Natural killer cell (primary cell): ENCODE results near the gene CCDC102B. TPM values are rescaled to one million over a fixed set of nuclear protein-coding genes. Genes with fewer than 3 reads are reported as not detected.

Experiments used
- ATAC-seq, 3 donors: fragments of 150-1000 bp in 2 of 3; fragments of 200-7000 bp in 1 of 3; cut with Tn5 transposase; 1 replicate in 1 of 3; 2 replicates in 2 of 3; pipeline ENCODE4 v1.10.0; 2021; ENCODE audit warnings: mild to moderate bottlenecking in 2 of 3, moderate library complexity in 2 of 3
- DNase-seq, 2 donors: peaks; one replicate each; pipeline versions ENCODE4 v3.0.0 to v3.0.0-alpha.2; 2013 to 2021; ENCODE audit warnings: mixed read lengths in 1 of 2
- H3K27ac ChIP-seq: one replicate; pipeline ENCODE4 v1.5.1; 2013; ENCODE audit warnings: mild to moderate bottlenecking, low read length
- H3K27me3 ChIP-seq: one replicate; pipeline ENCODE4 v1.6.1; 2013; ENCODE audit warnings: low read length; ENCODE audit not compliant: control insufficient read depth, insufficient read depth
- H3K36me3 ChIP-seq: one replicate; pipeline ENCODE4 v1.6.1; 2013; ENCODE audit warnings: low read length; ENCODE audit not compliant: control insufficient read depth, insufficient read depth
- H3K4me1 ChIP-seq: one replicate; pipeline ENCODE4 v1.6.1; 2013; ENCODE audit warnings: low read length; ENCODE audit not compliant: control insufficient read depth, insufficient read depth
- H3K4me3 ChIP-seq: one replicate; pipeline ENCODE4 v1.5.1; 2013; ENCODE audit warnings: low read length
- H3K9me3 ChIP-seq: one replicate; pipeline ENCODE4 v1.6.1; 2013; ENCODE audit warnings: low read length; ENCODE audit not compliant: control insufficient read depth, insufficient read depth
- H3K27ac Mint-ChIP-seq, 2 donors: one replicate each; pipeline ENCODE4 v1.8.0; 2022; ENCODE audit warnings: mild to moderate bottlenecking in 2 of 2, mixed read lengths in 2 of 2, moderate library complexity in 1 of 2
- H3K27me3 Mint-ChIP-seq, 2 donors: one replicate each; pipeline ENCODE4 v1.8.0; 2022; ENCODE audit warnings: low read depth in 2 of 2, mixed read lengths in 2 of 2
- H3K36me3 Mint-ChIP-seq: one replicate; pipeline ENCODE4 v1.8.0; 2022; ENCODE audit warnings: mixed read lengths
- H3K4me1 Mint-ChIP-seq, 2 donors: one replicate each; pipeline ENCODE4 v1.8.0; 2022; ENCODE audit warnings: mixed read lengths in 2 of 2
- H3K4me3 Mint-ChIP-seq: one replicate; pipeline ENCODE4 v1.8.0; 2022; ENCODE audit warnings: mild to moderate bottlenecking, moderate library complexity, mixed read lengths
- H3K9me3 Mint-ChIP-seq, 2 donors: one replicate each; pipeline ENCODE4 v1.8.0; 2022; ENCODE audit warnings: mixed read lengths in 2 of 2
- CTCF ChIP-seq: fragments of 200-600 bp; IDR thresholded peaks from one replicate; pipeline ENCODE4 v1.8.0; 2022; ENCODE audit warnings: antibody characterized with exemption
- WGBS: methylation state at CpG from one replicate; pipeline ENCODE4 v1.1.7; 2013; ENCODE audit warnings: missing lambda C conversion rate; ENCODE audit not compliant: insufficient coverage; 5-methylcytosine and 5-hydroxymethylcytosine counted together
- intact Hi-C: fragments of 100-400 bp; cut with micrococcal nuclease; formaldehyde crosslinking; loops from one replicate; pipeline ENCODE4 v1.14.2; 2022
- total RNA-seq, 4 donors: library from RNA; stranded (reverse); fragments of 120-200 nt in 1 of 4; gene quantifications; one replicate each; pipeline versions ENCODE4 v1.2.3 to v1.2.4, GENCODE V29; 2013 to 2022

The CCDC102B gene
- total RNA-seq, 3 donors from 2014 or later (not counting 1 experiment from before 2014, with no cell fraction given), result 6.9 to 9.9 (median 8.9) TPM

- WGBS, result 90% methylated on average over 1 of the region's 2 CpGs
Measured at GRCh38 chr18:68979737-68980136, 181.9 kb downstream of the CCDC102B start.

GRCh38 chr18:68983126-68983525 is 185.2 kb downstream of the CCDC102B start:
- Mint-ChIP-seq H3K4me3 (no peak overlapping the region), H3K4me1 (no peaks in the 10 kb centered on the region), H3K9me3 (peaks cover 9 to 14% of the 10 kb centered on the region in 2 donors), H3K36me3 (no peaks in the 10 kb centered on the region), H3K27ac (no peak overlapping the region), H3K27me3 (no peaks in the 10 kb centered on the region)
- no peaks in the 10 kb centered on the region for H3K36me3 ChIP-seq
- no peak overlapping the region for H3K27ac ChIP-seq
- H3K4me3 ChIP-seq, result no peak overlapping the region
- no peak for TF ChIP-seq CTCF
- H3K27me3 ChIP-seq, result no peaks in the 10 kb centered on the region
- no peak for DNase-seq
- H3K9me3 ChIP-seq, result no peaks in the 10 kb centered on the region
- no peak for ATAC-seq
- H3K4me1 ChIP-seq, result no peaks in the 10 kb centered on the region
- intact Hi-C loops, result no loop called here

More at GRCh38 chr18:68979737-68980136, 181.9 kb downstream of the CCDC102B start:
- no peak overlapping the region for H3K4me3 Mint-ChIP-seq
- DNase-seq, result no peak
- H3K4me1 ChIP-seq, result no peaks in the 10 kb centered on the region
- no peaks in the 10 kb centered on the region for H3K4me1 Mint-ChIP-seq
- no peak for TF ChIP-seq CTCF
- intact Hi-C loops, result no loop called here
- peaks cover 4 to 9% of the 10 kb centered on the region in 2 donors for H3K9me3 Mint-ChIP-seq
- no peaks in the 10 kb centered on the region for H3K36me3 ChIP-seq
- no peak for ATAC-seq
- H3K4me3 ChIP-seq, result no peak overlapping the region
- no peaks in the 10 kb centered on the region for H3K27me3 ChIP-seq
- no peaks in the 10 kb centered on the region for H3K27me3 Mint-ChIP-seq
- no peak overlapping the region for H3K27ac Mint-ChIP-seq
- H3K9me3 ChIP-seq, result no peaks in the 10 kb centered on the region
- H3K27ac ChIP-seq, result no peak overlapping the region
- no peaks in the 10 kb centered on the region for H3K36me3 Mint-ChIP-seq

- H3K36me3 Mint-ChIP-seq, result no peaks in the 10 kb centered on the region
- intact Hi-C loops, result no loop called here
- ATAC-seq, result no peak
- WGBS, result no CpG with 5 or more reads among the region's 2 CpGs
- H3K27me3 Mint-ChIP-seq, result no peaks in the 10 kb centered on the region
- Histone ChIP-seq H3K4me1 (no peaks in the 10 kb centered on the region), H3K9me3 (no peaks in the 10 kb centered on the region), H3K4me3 (no peak overlapping the region), H3K27ac (no peak overlapping the region), H3K36me3 (no peaks in the 10 kb centered on the region), H3K27me3 (no peaks in the 10 kb centered on the region)
- no peak for TF ChIP-seq CTCF
- no peak for DNase-seq
- H3K4me1 Mint-ChIP-seq, result no peaks in the 10 kb centered on the region
- H3K4me3 Mint-ChIP-seq, result no peak overlapping the region
- H3K9me3 Mint-ChIP-seq, result peaks cover 9 to 14% of the 10 kb centered on the region in 2 donors
- H3K27ac Mint-ChIP-seq, result no peak overlapping the region
Measured at GRCh38 chr18:68984342-68984741, 186.5 kb downstream of the CCDC102B start.

- DNase-seq (no peak), ATAC-seq (no peak)
- no peak for TF ChIP-seq CTCF
- peaks cover 10 to 14% of the 10 kb centered on the region in 2 donors for H3K9me3 Mint-ChIP-seq
- no CpG with 5 or more reads among the region's 2 CpGs for WGBS
- H3K4me3 ChIP-seq, result no peak overlapping the region
- no peaks in the 10 kb centered on the region for H3K9me3 ChIP-seq
- H3K4me3 Mint-ChIP-seq, result no peak overlapping the region
- no peak overlapping the region for H3K27ac ChIP-seq
- H3K4me1 Mint-ChIP-seq, result no peaks in the 10 kb centered on the region
- no peak overlapping the region for H3K27ac Mint-ChIP-seq
- H3K27me3 ChIP-seq, result no peaks in the 10 kb centered on the region
- no peaks in the 10 kb centered on the region for H3K4me1 ChIP-seq
- no peaks in the 10 kb centered on the region for H3K27me3 Mint-ChIP-seq
- H3K36me3 Mint-ChIP-seq, result no peaks in the 10 kb centered on the region
- intact Hi-C loops, result no loop called here
- H3K36me3 ChIP-seq, result no peaks in the 10 kb centered on the region
Measured at GRCh38 chr18:68985172-68985820, 187.4 kb downstream of the CCDC102B start.
